ENCODE results near the gene ATP8A1. TPM values are rescaled to one million over a fixed set of nuclear protein-coding genes. Genes with fewer than 3 reads are reported as not detected.
"Not testable (repeated sequence)": the region's sequence is repeated elsewhere in the genome, so short reads cannot be mapped to it uniquely, and the experiment has no call there.

ATP8A1 gene
- 2.4 and 3.2 TPM in 2 replicates for total RNA-seq
- long read RNA-seq = 0 reads

DNA sequence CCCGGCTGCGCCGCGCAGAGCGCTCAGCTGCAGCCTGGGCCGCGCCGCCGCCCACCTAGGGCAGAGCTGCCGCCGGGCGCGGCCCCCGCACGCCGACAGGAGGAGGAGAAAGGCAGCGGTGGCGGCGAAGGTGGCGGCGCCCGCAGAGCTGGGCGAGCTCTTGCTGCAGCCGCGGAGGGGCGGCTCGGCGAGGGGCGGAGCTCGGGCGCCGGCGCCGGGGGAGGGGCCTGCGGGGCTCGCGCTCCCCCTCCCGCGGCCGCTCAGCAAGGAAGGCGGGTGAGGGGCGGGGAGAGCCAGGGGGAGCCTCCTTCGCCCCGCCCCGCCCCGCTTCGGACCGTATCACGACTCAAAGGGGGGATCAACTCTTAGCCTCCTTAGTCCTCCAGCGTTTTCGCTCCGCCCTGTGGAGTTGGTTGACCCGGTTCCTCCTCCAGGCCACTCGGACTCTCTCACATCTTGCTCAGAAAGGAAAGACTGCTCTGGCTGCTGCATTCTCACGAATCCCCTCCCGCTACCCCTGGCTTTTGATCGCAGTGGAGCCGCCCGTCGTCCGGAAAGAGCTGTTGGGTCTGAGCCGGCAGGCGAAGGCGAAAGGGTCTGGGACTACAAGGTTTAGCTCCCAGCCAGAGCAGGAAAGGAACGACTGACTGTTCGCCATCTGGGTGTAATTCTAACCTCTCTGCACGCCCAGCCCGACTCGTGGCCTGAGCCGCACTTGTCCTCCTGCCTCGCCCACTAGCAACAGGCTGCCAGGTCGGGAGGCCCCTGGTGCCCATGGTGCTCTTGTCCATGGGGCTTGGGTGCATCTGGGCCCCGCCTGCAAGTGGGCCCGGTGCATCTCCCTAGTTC is at the start of gene ATP8A1:
Gene ATP8A1, minus strand, starts transcription at position 162 of the 849 bp plus-strand sequence. CDS start 232 bp downstream, outside the sequence.
- TF ChIP-seq, protein P1, sequence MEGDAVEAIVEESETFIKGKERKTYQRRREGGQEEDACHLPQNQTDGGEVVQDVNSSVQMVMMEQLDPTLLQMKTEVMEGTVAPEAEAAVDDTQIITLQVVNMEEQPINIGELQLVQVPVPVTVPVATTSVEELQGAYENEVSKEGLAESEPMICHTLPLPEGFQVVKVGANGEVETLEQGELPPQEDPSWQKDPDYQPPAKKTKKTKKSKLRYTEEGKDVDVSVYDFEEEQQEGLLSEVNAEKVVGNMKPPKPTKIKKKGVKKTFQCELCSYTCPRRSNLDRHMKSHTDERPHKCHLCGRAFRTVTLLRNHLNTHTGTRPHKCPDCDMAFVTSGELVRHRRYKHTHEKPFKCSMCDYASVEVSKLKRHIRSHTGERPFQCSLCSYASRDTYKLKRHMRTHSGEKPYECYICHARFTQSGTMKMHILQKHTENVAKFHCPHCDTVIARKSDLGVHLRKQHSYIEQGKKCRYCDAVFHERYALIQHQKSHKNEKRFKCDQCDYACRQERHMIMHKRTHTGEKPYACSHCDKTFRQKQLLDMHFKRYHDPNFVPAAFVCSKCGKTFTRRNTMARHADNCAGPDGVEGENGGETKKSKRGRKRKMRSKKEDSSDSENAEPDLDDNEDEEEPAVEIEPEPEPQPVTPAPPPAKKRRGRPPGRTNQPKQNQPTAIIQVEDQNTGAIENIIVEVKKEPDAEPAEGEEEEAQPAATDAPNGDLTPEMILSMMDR (IDR thresholded peaks at IDR 0.05) = no peak
- peaks cover 13% of the 10 kb centered on the region for H3K27me3 Mint-ChIP-seq (ENCODE audit: unreplicated experiment)
- H3K27ac Mint-ChIP-seq (ENCODE audit: unreplicated experiment) = peak within 1 kb of the TSS; percentile 99
- peaks cover 23% of the 10 kb centered on the region for H3K4me1 Mint-ChIP-seq (ENCODE audit: unreplicated experiment)
- H3K4me3 Mint-ChIP-seq (ENCODE audit: unreplicated experiment) = peak within 1 kb of the TSS; percentile 88
- H3K9me3 Mint-ChIP-seq (ENCODE audit: unreplicated experiment) = no peaks in the 10 kb centered on the region
- peak; percentile 96 for DNase-seq (ENCODE audit: extremely low spot score, unreplicated experiment)
- no peaks in the 10 kb centered on the region for H3K36me3 Mint-ChIP-seq (ENCODE audit: unreplicated experiment)

DNA sequence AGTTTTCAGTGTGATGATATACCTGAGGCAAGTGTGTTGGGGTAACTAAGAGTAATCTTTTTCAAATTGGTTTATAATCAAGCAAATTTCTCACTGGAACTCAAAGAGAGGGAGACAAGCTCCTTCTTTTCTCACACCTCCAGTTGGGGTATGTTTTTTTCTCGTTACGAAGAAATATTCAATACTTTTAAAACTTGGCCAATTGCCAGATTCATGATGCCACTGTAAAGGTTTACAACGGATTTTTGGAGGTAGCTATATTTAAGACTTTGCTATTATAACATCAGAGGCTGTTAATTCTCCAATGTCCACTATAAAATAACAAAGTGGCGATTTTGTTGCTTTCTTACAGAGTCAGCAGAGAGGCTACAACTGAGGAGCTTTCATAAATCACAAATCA is 49.2 kb upstream of the ATP8A1 start:
- H3K36me3 Mint-ChIP-seq (ENCODE audit: unreplicated experiment) = no peaks in the 10 kb centered on the region
- H3K9me3 Mint-ChIP-seq (ENCODE audit: unreplicated experiment) = no peaks in the 10 kb centered on the region
- H3K4me1 Mint-ChIP-seq (ENCODE audit: unreplicated experiment) = no peaks in the 10 kb centered on the region

DNA sequence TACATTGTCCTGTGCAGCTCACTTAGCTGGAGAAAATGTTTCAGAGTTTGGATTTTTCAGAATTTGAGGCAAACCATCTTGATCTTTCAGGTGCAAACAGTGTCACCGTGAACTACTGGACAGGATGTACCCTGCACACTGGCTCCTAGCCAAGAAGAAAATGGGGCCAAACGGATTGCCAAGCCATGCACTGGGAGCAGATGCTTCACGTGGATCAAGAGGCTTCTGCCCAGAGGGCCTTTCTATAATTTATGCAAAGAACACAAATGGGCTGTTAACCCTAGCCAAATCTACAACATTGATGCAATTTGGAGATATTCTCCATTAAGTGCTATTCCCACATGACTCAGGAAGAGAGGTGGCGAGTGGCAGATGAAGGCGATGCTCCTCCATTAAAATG is 46.9 kb upstream of the ATP8A1 start:
- H3K9me3 Mint-ChIP-seq (ENCODE audit: unreplicated experiment) = no peaks in the 10 kb centered on the region
- no peaks in the 10 kb centered on the region for H3K4me1 Mint-ChIP-seq (ENCODE audit: unreplicated experiment)
- no peak overlapping the region for H3K27ac Mint-ChIP-seq (ENCODE audit: unreplicated experiment)
- no peak for DNase-seq (ENCODE audit: extremely low spot score, unreplicated experiment)
- no peaks in the 10 kb centered on the region for H3K36me3 Mint-ChIP-seq (ENCODE audit: unreplicated experiment)
- TF ChIP-seq, protein P1 (IDR thresholded peaks at IDR 0.05) = no peak
- H3K27me3 Mint-ChIP-seq (ENCODE audit: unreplicated experiment) = peaks cover under 1% of the 10 kb centered on the region
- no peak overlapping the region for H3K4me3 Mint-ChIP-seq (ENCODE audit: unreplicated experiment)

More for the DNA sequence above, 49.2 kb upstream of the ATP8A1 start:
- Mint-ChIP-seq H3K4me3 (ENCODE audit: unreplicated experiment) (no peak overlapping the region), H3K27ac (ENCODE audit: unreplicated experiment) (no peak overlapping the region), H3K27me3 (ENCODE audit: unreplicated experiment) (peaks cover 6% of the 10 kb centered on the region)
- TF ChIP-seq, protein P1 (IDR thresholded peaks at IDR 0.05) = no peak
- no peak for DNase-seq (ENCODE audit: extremely low spot score, unreplicated experiment)

DNA sequence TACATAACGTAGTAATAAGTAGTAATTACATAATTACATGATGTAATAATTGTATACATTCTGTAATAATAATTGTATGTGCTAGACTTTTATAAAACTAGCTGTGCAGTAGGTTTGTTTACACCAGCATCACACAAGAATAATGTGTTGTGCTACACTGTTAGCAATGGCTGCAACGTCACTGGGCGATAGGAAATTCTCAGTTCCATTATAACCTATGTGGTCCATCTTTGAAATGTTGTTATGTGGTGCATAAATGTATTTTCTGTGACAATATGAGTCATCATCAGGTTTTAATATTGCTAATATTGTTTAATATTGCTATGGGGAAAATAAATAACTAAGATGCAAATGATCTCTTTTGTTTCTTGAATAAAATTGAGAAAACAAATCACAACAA is 46.0 kb upstream of the ATP8A1 start:
- Mint-ChIP-seq H3K4me1 (ENCODE audit: unreplicated experiment) (no peaks in the 10 kb centered on the region), H3K4me3 (ENCODE audit: unreplicated experiment) (no peak overlapping the region), H3K27ac (ENCODE audit: unreplicated experiment) (no peak overlapping the region), H3K36me3 (ENCODE audit: unreplicated experiment) (no peaks in the 10 kb centered on the region), H3K9me3 (ENCODE audit: unreplicated experiment) (no peaks in the 10 kb centered on the region), H3K27me3 (ENCODE audit: unreplicated experiment) (peaks cover 3% of the 10 kb centered on the region)
- no peak for DNase-seq (ENCODE audit: extremely low spot score, unreplicated experiment)
- TF ChIP-seq, protein P1 (IDR thresholded peaks at IDR 0.05) = no peak

DNA sequence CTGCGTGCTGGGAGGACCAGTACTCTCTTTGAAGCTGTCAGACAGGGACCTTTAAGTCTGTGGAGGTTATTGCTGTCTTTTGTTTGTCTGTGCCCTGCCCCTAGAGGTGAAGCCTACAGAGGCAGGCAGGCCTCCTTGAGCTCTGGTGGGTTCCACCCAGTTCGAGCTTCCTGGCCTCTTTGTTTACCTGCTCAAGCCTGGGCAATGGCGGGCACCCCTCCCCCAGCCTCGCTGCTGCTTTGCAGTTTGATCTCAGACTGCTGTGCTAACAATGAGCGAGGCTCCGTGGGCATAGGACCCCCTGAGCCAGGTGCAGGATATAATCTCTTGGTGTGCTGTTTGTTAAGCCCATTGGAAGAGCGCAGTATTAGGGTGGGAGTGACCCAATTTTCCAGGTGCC is 44.9 kb upstream of the ATP8A1 start:
- not testable (repeated sequence) for DNase-seq (ENCODE audit: extremely low spot score, unreplicated experiment); H3K27ac Mint-ChIP-seq (ENCODE audit: unreplicated experiment); H3K4me1 Mint-ChIP-seq (ENCODE audit: unreplicated experiment); H3K36me3 Mint-ChIP-seq (ENCODE audit: unreplicated experiment); H3K9me3 Mint-ChIP-seq (ENCODE audit: unreplicated experiment); H3K27me3 Mint-ChIP-seq (ENCODE audit: unreplicated experiment); H3K4me3 Mint-ChIP-seq (ENCODE audit: unreplicated experiment)

All from osteocyte (in vitro differentiated cells).